Mesothelial cell of epicardium (in vitro differentiated cells): Measurements from ENCODE around the gene TRAF3IP1. TPM values are rescaled to one million over a fixed set of nuclear protein-coding genes. Genes with fewer than 3 reads are reported as not detected.
"Not testable (repeated sequence)": the region's sequence is repeated elsewhere in the genome, so short reads cannot be mapped to it uniquely, and the experiment has no call there.

Experiments used
- DNase-seq, 2 experiments: peaks; one replicate each; pipeline ENCODE4 v3.0.0; 2021; ENCODE audit warnings: low spot score in 2 of 2; ENCODE audit not compliant: unreplicated experiment in 2 of 2
- H3K27ac Mint-ChIP-seq: 2 replicates; pipeline ENCODE4 v1.8.0; 2021; ENCODE audit warnings: mixed read lengths
- H3K27me3 Mint-ChIP-seq: 2 replicates; pipeline ENCODE4 v1.8.0; 2021; ENCODE audit warnings: low read depth, mixed read lengths
- H3K36me3 Mint-ChIP-seq: 2 replicates; pipeline ENCODE4 v1.8.0; 2021; ENCODE audit warnings: mixed read lengths
- H3K4me1 Mint-ChIP-seq: 2 replicates; pipeline ENCODE4 v1.8.0; 2021; ENCODE audit warnings: mixed read lengths
- H3K4me3 Mint-ChIP-seq: 2 replicates; pipeline ENCODE4 v1.8.0; 2021; ENCODE audit warnings: mild to moderate bottlenecking, moderate library complexity, mixed read lengths
- H3K9me3 Mint-ChIP-seq: 2 replicates; pipeline ENCODE4 v1.8.0; 2021; ENCODE audit warnings: mixed read lengths
- CTCF ChIP-seq: fragments of 200-600 bp; sonication (generic); IDR thresholded peaks from one replicate; pipeline ENCODE4 v1.5.0; 2021; ENCODE audit warnings: antibody characterized with exemption; ENCODE audit not compliant: unreplicated experiment
- total RNA-seq: library from RNA; stranded (reverse); gene quantifications from 3 replicates; pipeline ENCODE4 v1.2.1, GENCODE V29; 2021

Gene TRAF3IP1
- total RNA-seq, 1 donor from 2014 or later: 17.5 TPM

GRCh38 chr2:238304116-238304515, 16.2 kb upstream of the TRAF3IP1 start:
- Mint-ChIP-seq H3K4me1 (no peaks in the 10 kb centered on the region), H3K4me3 (no peak overlapping the region), H3K27ac (no peak overlapping the region), H3K27me3 (peaks cover 2% of the 10 kb centered on the region), H3K9me3 (no peaks in the 10 kb centered on the region), H3K36me3 (no peaks in the 10 kb centered on the region)
- DNase-seq: no peak
- TF ChIP-seq CTCF: no peak

- no peak overlapping the region for H3K4me3 Mint-ChIP-seq
- no peak for DNase-seq
- H3K27ac Mint-ChIP-seq: no peak overlapping the region
- H3K36me3 Mint-ChIP-seq: no peaks in the 10 kb centered on the region
- TF ChIP-seq CTCF: no peak
- H3K9me3 Mint-ChIP-seq: no peaks in the 10 kb centered on the region
- no peaks in the 10 kb centered on the region for H3K4me1 Mint-ChIP-seq
- H3K27me3 Mint-ChIP-seq: peaks cover 2% of the 10 kb centered on the region
These were observed 15.0 kb upstream of the TRAF3IP1 start for GRCh38 chr2:238305092-238305862.

GRCh38 chr2:238305965-238306671, 14.2 kb upstream of the TRAF3IP1 start:
- Mint-ChIP-seq H3K36me3 (no peaks in the 10 kb centered on the region), H3K4me3 (no peak overlapping the region), H3K27ac (no peak overlapping the region), H3K27me3 (peaks cover 2% of the 10 kb centered on the region), H3K9me3 (no peaks in the 10 kb centered on the region), H3K4me1 (no peaks in the 10 kb centered on the region)
- no peak for DNase-seq
- no peak for TF ChIP-seq CTCF

GRCh38 chr2:238306672-238306998, 13.7 kb upstream of the TRAF3IP1 start:
- no peak for DNase-seq
- Mint-ChIP-seq H3K4me1 (no peaks in the 10 kb centered on the region), H3K27ac (no peak overlapping the region), H3K4me3 (no peak overlapping the region), H3K36me3 (no peaks in the 10 kb centered on the region), H3K9me3 (no peaks in the 10 kb centered on the region), H3K27me3 (peaks cover 2% of the 10 kb centered on the region)
- TF ChIP-seq CTCF: no peak

- H3K27me3 Mint-ChIP-seq: peaks cover 2% of the 10 kb centered on the region
- TF ChIP-seq CTCF: no peak
- no peaks in the 10 kb centered on the region for H3K36me3 Mint-ChIP-seq
- H3K9me3 Mint-ChIP-seq: no peaks in the 10 kb centered on the region
- no peak for DNase-seq
- H3K27ac Mint-ChIP-seq: no peak overlapping the region
- no peaks in the 10 kb centered on the region for H3K4me1 Mint-ChIP-seq
- H3K4me3 Mint-ChIP-seq: no peak overlapping the region
These were observed 12.1 kb upstream of the TRAF3IP1 start for GRCh38 chr2:238308177-238308576.

GRCh38 chr2:238310721-238311120, 9.6 kb upstream of the TRAF3IP1 start:
- not testable (repeated sequence) for H3K27me3 Mint-ChIP-seq, H3K36me3 Mint-ChIP-seq, H3K27ac Mint-ChIP-seq, H3K4me3 Mint-ChIP-seq, DNase-seq, H3K4me1 Mint-ChIP-seq, H3K9me3 Mint-ChIP-seq
